Astrocyte (in vitro differentiated cells and primary cell): ENCODE data around the gene FHIP2A. TPM values are rescaled to one million over a fixed set of nuclear protein-coding genes. Genes with fewer than 3 reads are reported as not detected.
"Not testable (repeated sequence)": the region's sequence is repeated elsewhere in the genome, so short reads cannot be mapped to it uniquely, and the experiment has no call there.

ENCODE experiments used
- DNase-seq: peaks from one replicate; pipeline ENCODE4 v3.0.0-alpha.2; 2010; ENCODE audit warnings: low read depth
- FAIRE-seq: peaks from 2 replicates; lab custom pipeline; 2011; peaks lifted over from hg19 to GRCh38; lab: Jason Lieb, UNC
- H2AFZ ChIP-seq: 2 replicates; pipeline ENCODE4 v1.6.0; 2012; ENCODE audit warnings: low read depth, low read length, inconsistent platforms
- H3K27ac ChIP-seq: 2 replicates; pipeline ENCODE4 v1.5.1; 2011; ENCODE audit warnings: low read depth, low read length, inconsistent platforms
- H3K27me3 ChIP-seq: 2 replicates; pipeline ENCODE4 v1.6.0; 2011; ENCODE audit warnings: low read length, inconsistent platforms; ENCODE audit not compliant: insufficient read depth
- H3K36me3 ChIP-seq: 2 replicates; pipeline ENCODE4 v1.5.1; 2011; ENCODE audit warnings: low read length, inconsistent platforms; ENCODE audit not compliant: insufficient read depth
- H3K4me1 ChIP-seq: 2 replicates; pipeline ENCODE4 v1.5.1; 2011; ENCODE audit warnings: low read length, inconsistent platforms; ENCODE audit not compliant: insufficient read depth
- H3K4me2 ChIP-seq: 2 replicates; pipeline ENCODE4 v1.6.0; 2012; ENCODE audit warnings: low read length, inconsistent platforms
- H3K4me3 ChIP-seq: 2 replicates; pipeline ENCODE4 v1.5.1; 2011; ENCODE audit warnings: low read depth, mild to moderate bottlenecking, low read length, inconsistent platforms; ENCODE audit not compliant: insufficient read depth
- H3K79me2 ChIP-seq: 2 replicates; pipeline ENCODE4 v1.6.0; 2012; ENCODE audit warnings: mild to moderate bottlenecking, low read length, inconsistent platforms; ENCODE audit not compliant: insufficient read depth
- H3K9ac ChIP-seq: 2 replicates; pipeline ENCODE4 v1.6.0; 2012; ENCODE audit warnings: mild to moderate bottlenecking, low read length, inconsistent platforms
- H3K9me3 ChIP-seq: 2 replicates; pipeline ENCODE4 v1.5.1; 2012; ENCODE audit warnings: low read depth, mild to moderate bottlenecking, low read length, inconsistent platforms; ENCODE audit not compliant: insufficient read depth
- H4K20me1 ChIP-seq: 2 replicates; pipeline ENCODE4 v1.6.0; 2012; ENCODE audit warnings: low read length, inconsistent platforms; ENCODE audit not compliant: insufficient read depth
- H3K27ac Mint-ChIP-seq: one replicate; pipeline ENCODE4 v1.8.0; 2021; ENCODE audit warnings: mild to moderate bottlenecking, mixed read lengths; ENCODE audit not compliant: unreplicated experiment
- H3K27me3 Mint-ChIP-seq: one replicate; pipeline ENCODE4 v1.8.0; 2021; ENCODE audit warnings: low read depth, mixed read lengths; ENCODE audit not compliant: unreplicated experiment
- H3K36me3 Mint-ChIP-seq: one replicate; pipeline ENCODE4 v1.8.0; 2021; ENCODE audit warnings: low read depth, mixed read lengths; ENCODE audit not compliant: unreplicated experiment
- H3K4me1 Mint-ChIP-seq: one replicate; pipeline ENCODE4 v1.8.0; 2021; ENCODE audit warnings: low read depth, mixed read lengths; ENCODE audit not compliant: unreplicated experiment
- H3K4me3 Mint-ChIP-seq: one replicate; pipeline ENCODE4 v1.8.0; 2021; ENCODE audit warnings: mild to moderate bottlenecking, moderate library complexity, mixed read lengths; ENCODE audit not compliant: unreplicated experiment
- H3K9me3 Mint-ChIP-seq: one replicate; pipeline ENCODE4 v1.8.0; 2021; ENCODE audit warnings: mild to moderate bottlenecking, mixed read lengths; ENCODE audit not compliant: unreplicated experiment
- CTCF ChIP-seq: IDR thresholded peaks from 2 replicates; pipeline ENCODE4 v1.5.1; 2011; ENCODE audit warnings: low read depth, mild to moderate bottlenecking, inconsistent platforms, low read length, moderate library complexity; ENCODE audit not compliant: insufficient read depth
- EZH2 ChIP-seq: IDR thresholded peaks from 2 replicates; pipeline ENCODE4 v1.6.1; 2012; ENCODE audit warnings: mild to moderate bottlenecking, low read length, inconsistent platforms; ENCODE audit not compliant: insufficient read depth
- total RNA-seq: library from RNA; stranded (reverse); gene quantifications from 2 replicates; pipeline ENCODE4 v1.2.1, GENCODE V29; 2021

FHIP2A gene
- total RNA-seq, 1 donor from 2014 or later = 38.2 TPM

- Mint-ChIP-seq H3K36me3 (no peaks in the 10 kb centered on the region), H3K4me1 (peaks cover 13% of the 10 kb centered on the region), H3K27ac (no peak overlapping the region), H3K4me3 (no peak overlapping the region), H3K27me3 (no peaks in the 10 kb centered on the region), H3K9me3 (no peaks in the 10 kb centered on the region)
- TF ChIP-seq CTCF = no peak
- TF ChIP-seq EZH2 = no peak
- no peaks in the 10 kb centered on the region for H3K27me3 ChIP-seq
- no peaks in the 10 kb centered on the region for H4K20me1 ChIP-seq
- H3K9me3 ChIP-seq = no peaks in the 10 kb centered on the region
- no peak for FAIRE-seq
- H3K27ac ChIP-seq = no peak overlapping the region
- H2AFZ ChIP-seq = no peak overlapping the region
- H3K36me3 ChIP-seq = no peaks in the 10 kb centered on the region
- no peaks in the 10 kb centered on the region for H3K79me2 ChIP-seq
- H3K4me3 ChIP-seq = no peak overlapping the region
- no peak overlapping the region for H3K9ac ChIP-seq
- no peak for DNase-seq
- H3K4me2 ChIP-seq = no peak overlapping the region
- H3K4me1 ChIP-seq = peaks cover 20% of the 10 kb centered on the region
These were observed 37.9 kb upstream of the FHIP2A start for GRCh38 chr10:114783686-114784085.

GRCh38 chr10:114786492-114786891, 35.1 kb upstream of the FHIP2A start:
- H3K4me1 Mint-ChIP-seq, H3K9me3 ChIP-seq, H3K4me3 ChIP-seq, H3K36me3 Mint-ChIP-seq, H3K36me3 ChIP-seq, H3K79me2 ChIP-seq, H3K27me3 ChIP-seq, H3K4me3 Mint-ChIP-seq, H3K27me3 Mint-ChIP-seq, H3K27ac ChIP-seq, FAIRE-seq, H3K4me2 ChIP-seq, H4K20me1 ChIP-seq, H3K9ac ChIP-seq, H3K27ac Mint-ChIP-seq, H3K4me1 ChIP-seq, H2AFZ ChIP-seq, H3K9me3 Mint-ChIP-seq: not testable (repeated sequence)
- DNase-seq = peak; percentile 48
- TF ChIP-seq CTCF = peak; percentile 71

GRCh38 chr10:114787131-114787530, 34.4 kb upstream of the FHIP2A start:
- not testable (repeated sequence) for H3K4me1 Mint-ChIP-seq, FAIRE-seq, H3K27me3 Mint-ChIP-seq, H3K4me2 ChIP-seq, H3K36me3 Mint-ChIP-seq, H3K27ac Mint-ChIP-seq, H3K27me3 ChIP-seq, H3K27ac ChIP-seq, H3K9me3 Mint-ChIP-seq, H3K4me1 ChIP-seq, H3K9me3 ChIP-seq, H3K4me3 ChIP-seq, H2AFZ ChIP-seq, H3K79me2 ChIP-seq, DNase-seq, H4K20me1 ChIP-seq, H3K4me3 Mint-ChIP-seq, H3K9ac ChIP-seq, H3K36me3 ChIP-seq
